ENCODE measurements around the gene KCNQ1.

Gene KCNQ1

GRCh38 chr11:2462543-2462985 is 17.8 kb downstream of the KCNQ1 start:
- no peak for DNase-seq

- DNase-seq = peak; percentile 85
Observed at GRCh38 chr11:2462986-2463765, 18.4 kb downstream of the KCNQ1 start.

- no peak for DNase-seq
Observed at GRCh38 chr11:2463766-2464277, 19.0 kb downstream of the KCNQ1 start.

GRCh38 chr11:2464451-2465165 is 19.8 kb downstream of the KCNQ1 start:
- DNase-seq = no peak

GRCh38 chr11:2465202-2466068 is 20.6 kb downstream of the KCNQ1 start:
- DNase-seq = no peak

- no peak for DNase-seq
Observed at GRCh38 chr11:2466069-2466801, 21.4 kb downstream of the KCNQ1 start.

GRCh38 chr11:2466869-2467694 is 22.3 kb downstream of the KCNQ1 start:
- DNase-seq = peak; percentile 84

GRCh38 chr11:2467695-2468055 is 22.9 kb downstream of the KCNQ1 start:
- DNase-seq = no peak

- DNase-seq = no peak
Observed at GRCh38 chr11:2468363-2469235, 23.8 kb downstream of the KCNQ1 start.

GRCh38 chr11:2470495-2470894 is 25.7 kb downstream of the KCNQ1 start:
- no peak for DNase-seq

GRCh38 chr11:2471048-2471803 is 26.4 kb downstream of the KCNQ1 start:
- DNase-seq = no peak

GRCh38 chr11:2471804-2472096 is 26.9 kb downstream of the KCNQ1 start:
- no peak for DNase-seq

- DNase-seq = no peak
Observed at GRCh38 chr11:2472428-2473186, 27.8 kb downstream of the KCNQ1 start.

GRCh38 chr11:2473361-2474058 is 28.7 kb downstream of the KCNQ1 start:
- no peak for DNase-seq

GRCh38 chr11:2474059-2474901 is 29.5 kb downstream of the KCNQ1 start:
- DNase-seq = no peak

GRCh38 chr11:2475136-2475918 is 30.5 kb downstream of the KCNQ1 start:
- no peak for DNase-seq

- DNase-seq = no peak
Observed at GRCh38 chr11:2477254-2477653, 32.4 kb downstream of the KCNQ1 start.

All from hematopoietic multipotent progenitor cell treated with erythropoietin and hydrocortisone succinate and interleukin-3 and kit ligand, for 6 days (in vitro differentiated cells).